ENCODE data around the gene PPCDC.

Gene PPCDC

DNA sequence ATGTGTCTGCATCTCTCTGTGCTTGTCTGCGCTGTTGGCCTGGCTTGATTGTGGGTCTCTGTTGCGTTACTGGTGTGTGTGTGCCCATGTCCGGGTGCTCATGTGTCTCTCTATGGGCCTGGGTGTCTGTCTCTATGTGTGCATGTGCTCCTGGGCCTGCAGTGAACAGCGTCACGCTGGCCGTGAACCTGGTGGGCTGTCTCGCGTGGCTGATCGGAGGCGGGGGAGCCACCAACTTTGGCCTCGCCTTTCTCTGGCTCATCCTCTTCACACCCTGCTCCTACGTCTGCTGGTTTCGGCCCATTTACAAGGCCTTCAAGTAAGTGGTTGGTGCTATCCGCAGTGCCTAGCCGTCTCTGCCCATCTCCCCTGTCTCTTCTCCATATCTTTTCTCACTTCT is 7.0 kb upstream of the PPCDC start:
- no peak for DNase-seq (ENCODE audit: low read depth)

DNA sequence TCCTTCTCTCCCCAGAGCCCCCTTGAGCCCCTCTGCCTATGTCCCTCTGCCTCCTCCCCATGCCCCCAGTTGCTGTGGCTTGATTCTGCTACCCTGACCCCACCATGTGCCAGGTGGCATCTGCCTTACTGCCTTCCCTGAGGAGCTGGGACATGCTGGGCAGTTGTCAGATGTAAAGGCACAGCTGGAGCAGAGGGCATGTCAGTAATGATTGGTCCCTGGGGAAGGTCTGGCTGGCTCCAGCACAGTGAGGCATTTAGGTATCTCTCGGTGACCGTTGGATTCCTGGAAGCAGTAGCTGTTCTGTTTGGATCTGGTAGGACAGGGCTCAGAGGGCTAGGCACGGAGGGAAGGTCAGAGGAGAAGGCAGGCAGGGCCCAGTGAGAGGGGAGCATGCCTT is 3.5 kb upstream of the PPCDC start:
- no peak for DNase-seq (ENCODE audit: low read depth)

DNA sequence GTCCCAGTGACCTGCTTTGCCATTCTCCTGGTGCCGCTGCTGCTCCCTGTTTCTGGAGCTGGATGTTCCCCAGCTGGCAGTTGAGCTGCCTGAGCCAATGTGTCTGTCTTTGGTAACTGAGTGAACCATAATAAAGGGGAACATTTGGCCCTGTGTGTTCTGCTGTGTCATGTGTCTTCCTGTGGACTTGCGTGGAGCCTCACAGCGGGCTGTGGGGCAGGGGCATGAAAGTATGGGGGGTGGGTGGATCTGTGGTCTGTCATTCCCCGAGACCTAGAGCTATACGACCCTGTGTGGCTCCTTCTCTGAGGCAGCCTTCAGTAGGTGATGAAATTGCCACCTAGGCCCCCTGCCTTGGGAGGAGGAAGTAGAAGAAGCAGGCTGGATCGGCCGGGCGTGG is 2.0 kb upstream of the PPCDC start:
- no peak for DNase-seq (ENCODE audit: low read depth)

GRCh38 chr15:75022783-75023180 is 608 bp upstream of the PPCDC start:
- DNase-seq (ENCODE audit: low read depth), result no peak

GRCh38 chr15:75023872-75024636 is 664 bp downstream of the PPCDC start:
- DNase-seq (ENCODE audit: low read depth), result no peak

DNA sequence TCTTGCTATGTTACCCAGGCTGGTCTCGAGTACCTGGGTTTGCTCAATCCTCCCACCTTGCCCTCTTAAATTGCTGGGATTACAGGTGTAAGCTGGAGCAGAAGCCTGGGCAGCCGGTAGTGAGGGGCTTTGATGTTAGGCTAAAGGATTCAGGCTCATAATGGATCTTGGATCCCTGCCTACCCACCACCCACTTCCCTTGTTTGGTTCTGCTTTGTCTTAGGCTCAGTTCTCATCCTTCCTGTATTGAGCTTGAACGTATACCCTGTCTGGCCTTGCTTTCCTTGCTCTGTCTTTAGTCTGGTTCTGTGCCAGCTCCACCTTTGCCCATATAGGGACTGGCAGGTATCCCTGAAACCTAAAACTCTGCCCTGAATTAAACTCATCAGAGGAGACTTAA is 1.7 kb downstream of the PPCDC start:
- no peak for DNase-seq (ENCODE audit: low read depth)

DNA sequence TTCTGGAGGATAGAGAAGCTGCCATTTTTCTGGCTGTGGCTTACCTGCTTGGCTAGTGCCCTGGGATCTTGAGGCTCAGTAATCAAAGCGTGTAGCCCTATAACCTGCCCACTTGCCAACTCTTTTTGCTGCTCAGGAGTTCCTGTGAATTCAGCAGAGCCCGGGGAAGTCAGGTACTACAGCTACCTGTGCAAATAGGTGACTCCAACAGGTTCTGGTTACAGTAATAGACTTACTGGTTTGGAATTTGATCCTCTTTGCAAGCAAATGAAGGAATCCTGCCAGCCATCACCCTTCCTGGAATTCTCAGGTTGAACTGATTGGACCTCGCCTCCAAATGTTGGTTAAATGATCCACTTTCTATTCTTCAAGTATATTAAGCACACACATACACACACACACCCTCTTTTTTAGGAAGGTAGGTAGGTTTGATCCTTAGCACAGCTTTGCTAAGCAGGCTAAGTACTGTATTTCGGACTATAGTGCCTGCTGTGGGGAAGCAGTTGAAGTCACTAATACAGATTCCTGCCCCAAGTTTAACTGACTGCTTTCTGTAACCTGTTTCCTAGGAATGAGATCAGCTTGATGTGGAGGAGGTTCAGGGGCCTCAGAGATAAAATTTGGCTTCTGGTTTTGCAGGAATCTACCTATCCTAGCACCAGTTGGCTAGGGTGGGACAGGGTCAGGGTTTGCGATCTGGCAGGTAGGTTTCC is 2.3 kb downstream of the PPCDC start:
- DNase-seq (ENCODE audit: low read depth), result no peak

- no peak for DNase-seq (ENCODE audit: low read depth)
These were observed 4.2 kb downstream of the PPCDC start for GRCh38 chr15:75027551-75027950.

DNA sequence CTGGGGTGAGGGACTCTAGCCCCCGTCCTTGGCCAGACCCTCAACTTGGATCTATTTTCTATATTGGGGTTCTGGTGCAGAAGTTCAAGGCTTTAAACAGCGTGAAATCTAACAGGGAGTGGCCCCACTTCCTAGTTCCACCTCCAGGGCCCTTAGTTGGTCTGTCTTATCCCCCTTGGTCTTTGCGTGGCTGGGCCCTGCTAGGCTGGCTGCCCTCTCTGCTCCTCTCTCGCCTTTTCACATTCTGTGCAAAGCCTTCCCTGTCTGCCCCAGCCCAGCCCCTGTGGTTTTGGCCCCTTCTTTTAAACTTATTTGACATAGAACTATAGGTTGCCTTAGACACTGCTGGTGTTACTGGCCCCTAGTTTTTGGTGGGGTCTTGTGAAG is 5.6 kb downstream of the PPCDC start:
- DNase-seq (ENCODE audit: low read depth), result no peak

GRCh38 chr15:75029378-75030022 is 6.1 kb downstream of the PPCDC start:
- DNase-seq (ENCODE audit: low read depth), result peak; percentile 81

DNA sequence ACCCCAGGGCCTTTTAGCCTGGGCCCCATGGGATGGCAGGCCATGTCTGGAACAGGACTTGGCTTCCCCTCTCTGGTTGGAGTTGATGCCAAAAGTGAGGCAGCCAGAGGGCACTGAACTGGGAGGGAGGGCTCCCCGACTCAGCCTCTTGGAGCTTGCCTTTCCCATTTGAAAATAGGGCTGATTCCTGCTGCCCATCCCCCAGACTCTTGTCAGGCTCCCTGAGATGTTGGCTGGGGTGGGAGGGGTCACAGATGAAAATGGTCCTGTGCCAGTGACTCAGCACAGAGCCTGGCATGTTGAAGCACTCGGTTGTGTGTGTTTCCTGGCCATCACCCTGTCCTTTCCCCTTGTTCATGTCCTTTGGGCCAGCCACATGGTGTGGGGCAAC is 6.6 kb downstream of the PPCDC start:
- DNase-seq (ENCODE audit: low read depth), result no peak

DNA sequence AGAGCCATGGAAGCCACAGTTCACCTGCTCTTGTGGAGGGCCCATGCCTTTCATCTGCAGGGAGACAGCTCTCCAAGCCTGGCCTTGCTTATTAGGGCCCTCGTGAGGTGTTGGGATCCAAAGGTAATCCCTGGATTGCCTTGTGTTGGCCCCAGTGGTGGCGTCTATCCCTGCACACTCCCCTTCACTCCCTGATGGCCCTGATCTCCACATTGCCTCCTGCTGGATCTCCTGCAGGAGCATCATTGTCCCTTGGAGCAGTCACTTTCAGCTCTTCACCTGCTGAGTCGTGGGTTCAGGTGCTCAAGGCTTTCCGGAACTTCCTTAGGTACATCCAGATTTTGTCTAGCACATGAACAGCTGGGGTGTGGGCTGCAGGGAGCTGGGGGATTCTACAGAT is 7.0 kb downstream of the PPCDC start:
- no peak for DNase-seq (ENCODE audit: low read depth)

- no peak for DNase-seq (ENCODE audit: low read depth)
These were observed 8.5 kb downstream of the PPCDC start for GRCh38 chr15:75031848-75032247.

- DNase-seq (ENCODE audit: low read depth), result no peak
These were observed 9.0 kb downstream of the PPCDC start for GRCh38 chr15:75032395-75032794.

GRCh38 chr15:75033809-75034208 is 10.4 kb downstream of the PPCDC start:
- DNase-seq (ENCODE audit: low read depth), result no peak

DNA sequence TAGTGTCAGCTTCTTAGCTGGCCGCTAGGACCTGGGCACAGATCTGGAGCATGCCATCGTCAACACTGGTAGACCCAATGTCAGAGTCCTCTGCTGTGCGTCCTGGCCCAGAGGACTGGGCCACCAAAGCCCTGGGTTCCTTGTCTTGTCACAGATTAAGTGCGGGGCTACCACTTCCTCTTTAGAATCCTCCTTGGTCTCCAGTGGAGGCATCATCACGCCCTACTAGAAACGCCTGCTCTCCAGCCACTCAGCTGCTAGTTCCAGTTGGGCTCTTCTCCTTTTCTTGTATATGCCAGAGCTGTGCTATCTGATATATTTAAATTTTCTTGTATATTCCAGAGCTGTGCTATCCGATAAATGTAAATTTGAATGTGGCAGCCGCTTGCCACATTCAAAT is 11.2 kb downstream of the PPCDC start:
- DNase-seq (ENCODE audit: low read depth), result no peak

DNA sequence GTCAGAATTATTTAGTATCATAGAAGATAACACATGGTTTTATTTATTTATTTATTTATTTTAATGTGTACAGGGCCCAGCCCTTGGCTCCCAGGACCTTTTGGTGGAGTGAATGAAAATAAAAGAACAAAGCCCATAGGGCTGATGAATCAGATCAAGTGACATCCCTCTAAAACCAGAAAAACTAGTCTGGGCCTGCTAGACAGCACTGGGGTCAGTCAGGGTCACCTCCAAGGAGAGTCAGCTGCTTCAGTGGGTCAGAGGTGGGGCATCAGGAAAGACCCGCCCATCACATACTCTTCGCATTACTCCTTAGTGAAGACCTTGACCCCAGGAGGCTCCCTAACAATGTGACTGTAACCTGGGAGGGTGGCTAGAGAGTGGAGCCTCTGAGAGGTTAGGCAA is 12.8 kb downstream of the PPCDC start:
- DNase-seq (ENCODE audit: low read depth), result no peak

DNA sequence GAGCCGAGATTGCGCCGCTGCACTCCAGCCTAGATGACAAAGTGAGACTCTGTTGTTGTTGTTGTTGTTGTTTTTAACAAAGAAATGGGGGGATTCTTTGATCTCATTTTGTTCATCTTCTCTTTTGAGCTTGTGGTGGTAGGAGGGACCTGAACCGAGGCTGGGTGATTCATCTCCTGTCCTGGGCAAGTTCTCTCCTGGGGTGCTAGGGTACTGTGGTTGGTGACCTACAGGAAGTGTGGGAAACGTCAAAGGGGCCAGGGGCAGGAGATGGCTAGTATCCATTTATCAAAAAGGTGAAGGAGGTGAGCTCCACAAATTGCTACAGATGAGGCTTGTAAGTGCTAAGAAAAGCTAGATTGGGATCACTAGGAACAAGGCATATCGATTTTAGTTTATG is 14.3 kb downstream of the PPCDC start:
- no peak for DNase-seq (ENCODE audit: low read depth)

DNA sequence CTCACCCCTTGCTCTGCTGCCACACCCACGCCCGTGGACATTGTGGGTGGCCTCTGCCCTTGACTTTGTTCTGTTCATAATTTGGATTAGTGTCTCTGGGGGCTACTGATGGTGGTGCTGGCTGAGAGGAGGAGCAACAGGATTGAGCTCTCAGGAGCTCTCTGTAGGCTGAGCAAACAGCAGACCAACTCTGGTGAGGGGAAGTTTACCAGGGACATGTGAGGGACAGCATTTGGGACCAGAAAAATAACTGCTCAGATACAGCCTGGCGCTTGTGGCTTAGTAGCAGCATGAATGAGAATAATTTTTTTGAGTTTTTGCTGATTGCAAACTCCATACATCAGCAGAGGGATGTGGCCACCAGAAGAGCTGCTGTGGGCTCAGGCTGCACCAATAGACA is 14.8 kb downstream of the PPCDC start:
- no peak for DNase-seq (ENCODE audit: low read depth)

GRCh38 chr15:75042730-75043508 is 19.5 kb downstream of the PPCDC start:
- DNase-seq (ENCODE audit: low read depth), result peak; percentile 18

- DNase-seq (ENCODE audit: low read depth), result no peak
These were observed 20.3 kb downstream of the PPCDC start for GRCh38 chr15:75043509-75044257.

Measured in activated T-helper 9 cell treated with anti-CD3 and anti-CD28 coated beads, Interleukin-2, amount 50 U/mL, for 16 hours (primary cell).